GM13977 (cell line): ENCODE results near the gene ESR1.

ENCODE experiments used
- DNase-seq: peaks from one replicate; pipeline ENCODE4 v3.0.0; 2012; ENCODE audit warnings: low spot score
- CTCF ChIP-seq: IDR thresholded peaks from 2 replicates; pipeline ENCODE4 v1.5.1; 2012; ENCODE audit warnings: mild to moderate bottlenecking, control low read depth; ENCODE audit not compliant: insufficient read depth; ENCODE audit errors: extremely low read depth, missing control alignments
- in situ Hi-C: fragments of 300-500 bp; cut with MboI; formaldehyde crosslinking; loops from one replicate; pipeline ENCODE4 v1.12.0; 2022; ENCODE audit warnings: low sequenced_read_pairs, low pct_unique_long_range_greater_than_20kb, mixed read lengths, inconsistent platforms; ENCODE audit not compliant: unreplicated experiment

ESR1 gene

GRCh38 chr6:152046118-152046517, 238.6 kb downstream of the ESR1 start:
- no peak for DNase-seq
- in situ Hi-C loops, result no loop called here
- no peak for TF ChIP-seq CTCF

GRCh38 chr6:152048921-152049320, 241.4 kb downstream of the ESR1 start:
- TF ChIP-seq CTCF, result no peak
- in situ Hi-C loops, result no loop called here
- DNase-seq, result no peak

GRCh38 chr6:152049502-152049901, 242.0 kb downstream of the ESR1 start:
- in situ Hi-C loops, result no loop called here
- no peak for DNase-seq

GRCh38 chr6:152050451-152051195, 243.1 kb downstream of the ESR1 start:
- no peak for TF ChIP-seq CTCF
- in situ Hi-C loops, result no loop called here
- no peak for DNase-seq

More at GRCh38 chr6:152049502-152049901, 242.0 kb downstream of the ESR1 start:
- TF ChIP-seq CTCF, result no peak

GRCh38 chr6:152052061-152052460, 244.6 kb downstream of the ESR1 start:
- in situ Hi-C loops, result no loop called here
- no peak for TF ChIP-seq CTCF
- DNase-seq, result no peak

GRCh38 chr6:152053332-152053731, 245.8 kb downstream of the ESR1 start:
- in situ Hi-C loops, result no loop called here
- DNase-seq, result no peak
- TF ChIP-seq CTCF, result no peak
